NCI-H2081 treated with DMSO at 0.1 percent for 48 hours (cell line): ENCODE data around the gene ACTN4.

ENCODE experiments used
- DNase-seq: peaks from one replicate; lab custom pipeline; 2025; lab: John Stamatoyannopoulos, UW

ACTN4 gene

DNA sequence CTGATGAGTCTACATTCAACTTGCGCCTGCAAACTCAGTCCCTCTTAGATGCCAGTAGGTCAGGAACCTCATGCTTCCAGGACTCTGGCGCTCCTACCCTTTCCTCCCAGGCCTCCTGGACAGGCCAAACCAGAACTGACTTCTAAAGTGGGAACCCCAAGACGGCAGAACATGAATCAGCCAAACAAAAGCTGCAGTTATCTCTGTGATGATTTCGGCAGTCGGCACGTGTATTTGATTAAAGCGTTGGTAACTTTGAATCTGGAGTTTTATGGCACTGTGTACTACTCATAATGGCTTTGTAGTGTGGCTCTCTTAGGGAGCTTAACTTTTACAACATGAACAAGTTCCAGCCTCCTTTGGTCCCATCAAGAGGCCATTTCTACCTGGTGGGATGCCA, 13.7 kb downstream of the ACTN4 start:
- DNase-seq, result no peak

DNA sequence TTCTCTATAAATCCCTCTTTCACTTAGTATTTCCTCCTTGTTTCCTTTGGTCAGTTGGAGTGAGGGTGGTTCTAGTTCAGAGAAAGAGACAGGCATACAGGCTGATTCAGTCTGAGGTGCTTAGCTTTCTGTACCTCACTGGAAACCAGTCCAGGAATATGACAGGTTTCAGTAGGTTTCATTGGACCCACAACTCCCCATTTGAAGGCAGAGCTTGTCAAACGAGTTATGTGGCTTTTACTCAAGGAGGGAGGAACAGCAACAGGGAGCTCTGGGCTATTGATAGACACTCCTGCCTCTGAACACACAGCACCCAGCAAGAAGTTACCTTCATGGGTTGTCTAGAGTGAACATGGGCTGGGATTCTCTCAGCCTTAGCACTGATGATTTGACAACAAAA, 14.5 kb downstream of the ACTN4 start:
- DNase-seq, result no peak

DNA sequence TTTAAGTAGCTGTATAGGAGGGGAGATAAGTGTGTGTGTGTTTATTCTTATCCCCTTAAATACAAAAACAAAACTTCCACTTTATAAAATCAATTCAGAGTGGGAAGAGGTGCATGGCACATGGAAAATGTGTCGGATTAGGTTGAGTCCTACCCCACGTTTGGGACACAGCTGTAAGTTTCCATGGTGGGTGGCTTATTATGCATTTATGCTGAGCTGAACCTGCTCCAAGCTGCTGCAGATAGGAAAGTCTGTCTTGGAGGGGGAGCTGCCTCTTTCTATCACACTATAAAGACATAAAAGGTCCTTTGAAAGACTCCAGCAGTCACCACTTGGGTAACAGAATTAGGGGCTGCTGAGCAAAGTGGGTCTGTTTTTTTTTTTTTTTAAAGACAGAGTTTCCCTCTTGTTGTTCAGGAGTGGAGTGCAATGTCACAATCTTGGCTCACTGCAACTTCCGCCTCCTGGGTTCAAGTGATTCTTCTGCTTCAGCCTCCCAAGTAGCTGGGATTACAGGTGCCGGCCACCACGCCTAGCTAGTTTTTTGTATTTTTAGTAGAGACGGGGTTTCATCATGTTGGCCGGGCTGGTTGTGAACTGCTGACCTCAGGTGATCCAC, 15.2 kb downstream of the ACTN4 start:
- no peak for DNase-seq

DNA sequence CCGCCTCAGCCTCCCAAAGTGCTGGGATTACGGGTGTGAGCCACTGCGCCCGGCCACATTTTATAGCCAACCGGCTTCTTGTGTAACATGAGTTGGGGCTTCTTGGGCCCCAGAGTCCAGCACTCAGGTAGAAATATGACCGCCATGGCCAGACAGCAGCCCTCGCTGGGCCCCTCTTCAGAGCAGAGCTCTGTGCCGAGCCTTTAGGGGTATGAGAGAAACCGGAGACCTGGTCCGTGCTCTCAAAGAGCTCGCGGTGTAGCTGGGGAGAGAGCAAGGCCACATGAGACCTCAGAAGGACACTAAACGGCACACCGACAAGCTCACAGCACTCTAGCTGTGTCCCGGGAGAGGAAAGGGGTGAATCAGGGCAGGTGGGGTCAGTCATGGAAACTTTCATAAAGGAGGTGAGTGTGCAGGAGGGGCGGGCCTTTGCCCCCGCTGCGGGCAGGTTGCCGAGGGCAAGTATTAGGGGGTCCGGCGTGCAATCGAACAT, 15.8 kb downstream of the ACTN4 start:
- DNase-seq, result no peak

DNA sequence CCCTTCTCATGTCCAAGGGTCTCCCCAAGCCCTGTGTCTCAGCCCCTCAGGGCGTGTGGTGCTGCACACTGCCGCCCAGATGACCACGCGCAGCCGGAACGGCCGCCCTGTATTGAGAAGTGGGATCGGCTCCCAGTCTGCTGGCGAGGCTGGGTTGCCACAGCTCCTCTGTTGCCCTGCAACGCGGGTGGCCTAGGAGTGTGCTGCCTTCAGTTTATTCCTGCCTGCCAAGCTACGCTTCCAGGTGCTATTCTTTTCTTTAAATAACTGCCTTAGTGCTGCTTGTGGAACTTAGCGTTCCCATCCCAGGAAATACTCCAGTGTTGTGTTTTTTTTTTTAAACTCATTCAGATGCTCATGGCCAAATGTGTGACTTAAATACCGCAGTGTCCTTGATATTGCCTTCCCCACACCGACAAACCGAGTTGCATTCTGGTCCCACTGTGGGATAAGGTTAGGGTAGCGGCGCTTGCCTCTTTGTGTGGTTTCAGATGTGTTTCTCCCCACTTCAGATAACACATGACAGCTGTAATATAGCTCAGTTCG, 16.6 kb downstream of the ACTN4 start:
- no peak for DNase-seq

DNA sequence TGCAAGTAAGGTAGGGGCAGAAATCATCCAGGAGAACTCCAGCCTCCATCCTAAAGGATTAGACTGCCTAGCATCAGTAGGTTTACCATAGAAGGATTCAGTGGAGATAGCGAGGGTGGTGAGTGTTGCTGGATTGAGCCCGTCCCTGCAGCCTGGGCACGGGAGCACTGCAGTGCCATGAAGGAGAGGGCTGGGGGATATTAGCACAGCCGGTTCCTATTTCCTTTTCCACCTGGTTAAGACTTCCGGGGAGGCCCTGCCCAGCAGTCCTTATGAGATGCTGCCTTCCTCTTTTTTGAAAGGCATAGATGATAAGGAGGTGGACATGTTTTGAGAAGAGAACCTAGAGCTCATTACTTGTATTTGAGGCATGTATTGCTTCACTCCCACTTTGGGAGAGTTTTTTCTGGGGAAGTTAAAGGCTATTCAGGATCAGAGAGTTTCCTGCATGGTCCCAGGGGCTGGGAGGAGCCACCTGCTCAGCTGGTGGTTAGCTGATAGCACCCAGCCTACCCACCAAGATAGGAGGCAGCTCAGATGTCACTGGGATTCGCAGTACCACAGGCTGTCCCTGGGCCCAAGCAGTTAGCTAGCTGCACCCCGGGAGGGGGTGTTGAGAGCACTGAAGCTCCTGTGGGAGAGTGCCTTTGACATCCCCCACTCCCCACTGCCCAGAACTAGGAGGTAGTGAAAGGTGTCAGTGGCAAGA, 17.2 kb downstream of the ACTN4 start:
- DNase-seq, result no peak

DNA sequence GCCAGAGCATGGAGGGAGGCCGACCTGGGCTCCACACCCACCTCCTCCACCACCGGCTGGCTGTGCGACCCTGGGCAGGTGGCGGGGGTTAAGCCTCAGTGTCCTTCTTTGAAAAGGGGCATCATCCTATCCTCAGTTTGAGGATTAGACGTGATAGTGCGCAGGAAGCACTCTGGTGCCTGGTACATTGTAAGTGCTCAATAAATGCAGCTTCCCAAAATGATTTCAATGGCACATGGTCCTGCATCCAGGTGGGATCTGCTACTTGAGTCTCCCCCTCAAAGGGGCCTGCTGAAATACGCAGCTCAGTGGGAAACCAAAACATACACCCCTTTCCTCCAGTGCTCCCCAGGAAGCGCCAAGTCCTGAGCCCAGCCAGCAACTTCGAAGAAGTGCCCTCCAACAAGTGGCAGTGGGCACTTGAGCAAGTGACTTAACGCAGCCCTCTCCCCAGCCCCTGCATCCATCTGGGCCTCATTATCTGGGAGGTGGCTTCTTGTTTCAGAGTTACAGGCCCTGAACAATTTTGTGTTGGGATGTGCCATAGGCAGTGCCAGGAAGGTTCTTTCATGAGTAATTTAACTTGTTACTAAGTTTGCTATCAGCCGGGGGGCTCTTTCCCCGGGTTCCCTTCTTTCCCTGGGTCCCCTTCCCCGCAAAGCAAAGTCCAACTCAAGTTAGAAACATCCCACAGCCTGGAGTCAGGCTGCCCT, 17.9 kb downstream of the ACTN4 start:
- no peak for DNase-seq

DNA sequence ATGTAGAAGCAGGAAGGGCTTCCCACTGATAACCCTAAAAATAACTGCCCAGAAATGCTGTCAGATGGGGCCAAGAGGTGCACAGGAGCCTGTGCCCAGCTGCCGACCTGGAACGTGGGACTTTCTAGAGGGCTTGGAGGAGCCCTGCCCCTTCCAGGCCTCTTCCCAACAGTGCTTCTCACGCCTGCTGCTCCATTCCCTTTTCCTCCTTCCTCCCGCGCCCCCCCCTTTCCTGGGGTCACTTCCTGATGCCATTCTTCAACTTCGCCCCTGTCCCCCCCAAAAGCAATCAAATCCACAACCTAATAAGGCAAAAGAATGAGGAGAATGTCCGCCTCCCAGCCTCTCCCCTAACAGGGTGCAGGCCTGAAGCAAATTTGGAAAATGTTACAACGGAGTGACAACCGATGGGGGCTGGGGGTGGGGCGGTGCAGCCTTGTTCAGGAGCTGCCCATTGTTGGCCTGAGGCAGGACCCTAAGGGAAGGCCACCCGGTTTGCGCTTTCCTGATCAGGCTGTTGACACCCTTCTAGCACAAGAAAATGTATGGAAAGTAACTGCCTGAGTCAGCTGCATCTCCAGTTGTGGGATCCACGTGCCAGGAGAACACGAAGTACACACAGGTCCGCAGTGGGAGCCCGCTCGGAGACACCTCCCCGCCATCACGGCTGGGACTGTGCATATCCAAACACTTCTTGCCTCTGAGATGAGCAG, 18.7 kb downstream of the ACTN4 start:
- DNase-seq, result no peak

DNA sequence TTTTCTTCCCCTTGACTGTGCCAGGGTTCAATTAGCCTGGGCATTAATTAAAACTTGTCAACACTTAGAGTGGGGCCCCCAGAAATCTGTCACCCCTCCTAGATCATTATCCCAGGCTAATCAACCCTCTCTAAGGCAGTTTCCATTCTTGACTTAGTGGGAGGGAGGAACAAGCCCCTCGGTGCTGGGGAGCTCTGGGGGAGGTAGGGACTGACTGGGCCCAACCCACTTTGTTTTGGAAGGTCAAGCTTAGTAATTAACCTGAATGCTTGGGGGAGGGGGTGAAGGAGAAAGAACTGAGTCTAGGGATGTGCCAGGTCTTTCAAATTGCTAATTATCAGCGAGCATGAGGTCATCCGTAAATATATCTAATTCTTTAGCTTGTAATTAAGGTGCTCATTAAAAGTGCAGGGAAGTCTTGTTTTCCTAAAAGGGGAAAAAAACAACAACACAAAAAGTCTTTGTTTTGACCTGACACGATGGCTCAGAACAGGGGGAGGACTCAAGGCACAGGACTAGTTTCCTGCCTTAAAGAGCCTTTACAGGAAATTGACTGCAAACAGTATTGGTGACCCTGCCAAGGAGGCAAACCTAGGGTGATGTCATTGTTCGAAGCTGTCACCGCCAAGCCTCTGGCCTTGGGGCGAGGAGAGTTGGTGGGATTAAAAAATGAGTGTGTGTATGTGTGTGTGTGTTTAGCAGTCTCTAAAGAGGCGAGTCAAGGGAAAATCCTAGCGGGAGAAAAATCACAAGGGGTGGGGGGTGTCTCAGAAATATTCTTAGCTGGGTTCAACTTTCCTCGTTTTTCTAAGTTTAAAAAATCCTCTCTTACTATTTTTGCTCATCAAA, 19.4 kb downstream of the ACTN4 start:
- DNase-seq, result no peak

DNA sequence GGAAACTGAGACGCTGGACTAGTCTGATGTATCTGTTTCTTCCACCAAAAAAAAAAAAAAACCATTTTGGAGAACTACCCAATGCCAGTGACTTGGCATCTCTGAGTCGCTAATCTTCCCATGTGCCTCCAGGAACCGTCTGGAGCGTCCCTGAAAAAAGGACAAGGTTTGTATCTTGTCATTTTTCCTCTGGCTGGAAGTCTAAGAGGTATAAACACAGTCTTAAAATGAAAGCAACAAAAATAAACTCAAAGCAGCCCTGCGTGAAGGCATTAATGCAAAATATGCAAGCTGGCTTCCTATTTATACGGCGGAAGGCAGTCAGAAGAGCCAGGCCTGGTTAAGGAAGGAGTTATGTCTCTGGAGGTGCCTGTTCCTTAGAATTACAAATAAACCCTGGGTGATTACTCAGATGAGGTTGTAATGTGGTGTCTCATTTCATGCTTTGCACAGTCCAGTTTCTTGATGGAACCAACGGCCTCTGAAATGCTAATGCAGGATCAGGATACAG, 20.3 kb downstream of the ACTN4 start:
- DNase-seq, result no peak

DNA sequence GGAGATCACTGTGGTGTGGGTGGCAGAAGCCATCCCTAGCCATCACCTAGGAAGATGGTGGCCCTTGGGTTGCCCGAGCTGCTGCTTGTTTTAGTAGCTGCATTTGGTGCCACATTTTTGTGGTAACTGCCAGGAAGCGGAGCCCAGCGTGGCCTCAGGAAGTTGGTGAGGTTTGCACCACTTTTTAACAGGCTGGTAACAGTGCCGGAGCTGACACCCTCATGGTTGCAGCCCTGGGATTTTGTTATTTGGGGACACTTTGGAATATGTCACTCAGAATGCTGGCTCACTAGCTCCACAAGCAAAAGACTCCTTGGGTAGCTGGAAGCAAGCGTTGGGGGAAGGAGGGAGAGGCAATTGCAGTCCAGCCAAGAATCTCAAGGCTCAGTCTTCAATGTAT, 22.1 kb downstream of the ACTN4 start:
- DNase-seq, result no peak

DNA sequence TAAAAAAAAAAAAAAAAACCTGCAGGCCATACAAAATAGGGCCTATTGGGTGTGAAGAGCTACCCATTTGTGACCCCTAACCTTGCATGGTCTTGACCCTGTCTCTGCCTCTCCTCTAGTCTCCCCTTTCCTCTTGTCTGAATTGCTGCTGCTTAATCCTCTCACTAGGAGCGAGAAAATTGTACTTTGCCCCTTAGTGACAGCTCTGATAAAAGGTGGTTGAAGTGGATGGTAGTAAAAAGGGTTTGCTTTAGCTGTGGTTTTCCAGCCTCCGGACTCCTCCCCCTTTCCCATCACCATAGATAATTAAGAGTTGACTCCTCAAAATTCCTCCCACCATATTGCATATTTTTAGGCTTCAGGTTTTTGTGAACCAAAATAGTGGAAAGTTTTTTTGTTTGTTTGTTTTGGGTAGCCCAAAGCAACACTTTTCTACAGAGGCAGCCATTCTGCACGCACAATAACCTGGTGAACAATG, 23.5 kb downstream of the ACTN4 start:
- no peak for DNase-seq

DNA sequence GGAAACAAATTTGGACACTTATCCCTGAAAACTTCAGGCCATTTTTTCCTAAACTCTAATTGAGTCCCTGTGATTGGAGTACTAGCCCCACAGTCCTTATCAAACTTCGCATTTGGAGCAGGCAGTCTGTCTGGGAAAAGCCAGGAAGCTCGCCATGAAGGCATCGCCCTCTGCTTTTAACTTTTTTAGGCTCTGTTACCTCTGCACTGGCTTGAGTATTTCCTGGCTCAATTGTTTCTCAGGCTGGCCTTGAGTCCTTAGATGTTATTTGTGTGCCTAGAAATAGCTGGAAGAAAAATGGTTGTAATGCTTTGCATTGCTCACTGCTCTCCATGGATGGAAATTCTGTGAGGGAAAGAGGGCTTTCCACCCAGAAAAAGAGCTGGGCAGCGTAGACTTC, 24.2 kb downstream of the ACTN4 start:
- DNase-seq, result no peak

DNA sequence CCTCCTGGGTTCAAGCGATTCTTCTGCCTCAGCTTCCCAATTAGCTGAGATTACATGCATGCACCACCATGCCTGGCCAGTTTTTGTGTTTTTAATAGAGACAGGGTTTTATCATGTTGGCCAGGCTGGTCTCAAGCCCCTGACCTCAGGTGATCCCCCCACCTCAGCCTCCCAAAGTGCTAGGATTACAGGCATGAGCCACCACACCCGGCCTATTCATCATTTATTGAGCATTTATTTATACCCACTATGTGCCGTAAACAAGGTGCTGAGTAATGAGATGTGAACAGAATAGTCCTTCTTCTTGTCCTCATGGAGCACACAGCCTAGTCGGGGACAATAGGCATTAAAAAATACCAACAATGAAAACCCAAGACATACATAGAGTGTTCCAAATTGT, 25.6 kb downstream of the ACTN4 start:
- DNase-seq, result no peak

DNA sequence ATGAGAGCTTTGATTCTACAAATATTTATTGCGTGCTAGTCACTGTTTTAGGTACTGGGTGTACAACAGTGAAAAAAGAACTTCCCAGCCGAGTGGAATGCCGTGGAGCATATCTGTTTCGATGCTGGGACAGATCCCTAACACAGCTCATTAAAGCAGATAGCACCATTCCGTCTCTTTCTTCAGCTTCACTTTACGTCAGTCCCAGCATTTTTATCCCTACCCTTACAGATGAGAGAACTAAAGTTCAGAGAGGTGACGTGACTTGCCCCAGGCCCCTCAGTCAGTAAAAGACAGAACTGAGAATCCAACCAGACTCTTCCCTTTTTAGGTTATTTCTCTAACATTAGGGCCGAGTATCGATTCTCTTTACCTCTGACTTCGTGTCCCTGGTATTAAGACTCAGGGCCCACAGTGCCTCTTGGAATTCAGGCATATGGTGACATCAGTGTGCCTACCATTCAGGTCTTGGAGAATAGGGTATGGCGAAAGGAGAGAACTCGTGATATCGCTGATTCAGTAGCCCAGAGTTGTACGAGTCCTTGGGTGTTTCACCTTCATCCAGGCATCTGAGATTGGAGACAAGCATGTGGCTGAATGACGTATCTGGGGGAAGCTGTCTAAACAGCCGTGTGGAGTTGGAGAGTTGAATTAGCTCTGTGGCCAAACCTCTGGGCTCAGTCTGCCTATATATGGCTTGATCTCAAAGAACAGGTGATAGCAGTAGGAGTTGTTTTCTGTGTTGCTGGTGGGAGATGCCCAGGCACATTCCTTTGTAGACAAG, 27.1 kb downstream of the ACTN4 start:
- no peak for DNase-seq

DNA sequence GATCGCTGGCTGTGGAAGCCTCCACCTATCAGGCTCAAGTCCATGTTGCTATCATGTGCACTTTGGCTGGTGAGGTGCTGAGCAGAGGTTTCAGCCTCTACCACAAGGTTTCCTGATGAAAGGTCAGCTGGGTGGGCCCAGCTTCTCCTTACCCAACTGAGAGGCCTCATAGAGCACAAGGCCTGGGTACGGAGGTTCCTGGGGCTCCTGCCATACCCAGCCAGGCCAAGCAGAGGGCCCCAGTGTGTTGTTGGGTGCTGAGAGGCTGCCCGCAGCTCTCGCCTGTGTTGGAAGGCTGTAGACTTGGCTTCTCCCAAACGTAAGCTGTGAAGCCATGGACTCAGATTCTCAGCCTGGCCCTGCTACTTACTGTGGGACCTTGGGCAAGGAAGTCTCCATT, 28.2 kb downstream of the ACTN4 start:
- DNase-seq, result no peak

DNA sequence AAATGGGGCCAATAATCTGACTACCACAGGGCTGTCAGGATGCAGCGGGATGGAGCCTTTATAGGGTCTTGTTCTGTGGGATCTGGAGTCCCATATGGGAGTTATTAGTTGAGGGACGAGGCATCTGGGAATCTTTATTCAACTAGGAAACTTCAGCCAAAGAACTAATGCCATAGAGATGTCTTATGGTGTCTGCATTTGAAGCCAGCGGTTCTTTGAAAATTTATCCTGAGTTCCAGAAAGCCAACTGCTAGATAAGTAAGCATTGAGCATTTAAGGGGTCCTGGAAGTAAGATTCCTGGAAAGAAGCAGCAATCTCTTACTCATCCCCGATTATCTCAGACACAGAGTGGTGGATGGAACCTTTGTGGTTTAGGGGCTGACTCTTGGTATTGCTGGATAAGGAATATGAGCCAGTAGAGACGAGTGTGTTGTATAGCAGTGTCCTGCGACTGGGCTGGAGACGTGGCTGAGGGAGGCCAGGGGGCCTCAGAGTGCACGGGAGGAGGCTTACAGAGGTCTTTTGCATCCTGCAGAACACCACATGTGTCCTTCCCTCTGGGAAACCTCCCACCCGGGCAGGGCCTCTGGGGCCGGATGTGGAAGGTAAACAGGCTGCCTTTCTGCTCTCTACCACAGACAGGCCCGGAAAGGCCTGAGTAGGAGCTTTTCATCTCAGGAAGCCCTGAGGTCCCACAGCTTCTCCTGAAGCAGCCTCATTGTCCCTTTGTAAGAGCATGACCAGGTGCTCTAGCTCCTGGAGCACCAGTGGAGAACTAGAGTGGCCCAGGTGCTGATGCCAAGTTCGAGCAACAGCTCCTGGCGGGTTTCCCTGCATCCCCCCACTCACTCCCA, 28.8 kb downstream of the ACTN4 start:
- DNase-seq, result no peak

DNA sequence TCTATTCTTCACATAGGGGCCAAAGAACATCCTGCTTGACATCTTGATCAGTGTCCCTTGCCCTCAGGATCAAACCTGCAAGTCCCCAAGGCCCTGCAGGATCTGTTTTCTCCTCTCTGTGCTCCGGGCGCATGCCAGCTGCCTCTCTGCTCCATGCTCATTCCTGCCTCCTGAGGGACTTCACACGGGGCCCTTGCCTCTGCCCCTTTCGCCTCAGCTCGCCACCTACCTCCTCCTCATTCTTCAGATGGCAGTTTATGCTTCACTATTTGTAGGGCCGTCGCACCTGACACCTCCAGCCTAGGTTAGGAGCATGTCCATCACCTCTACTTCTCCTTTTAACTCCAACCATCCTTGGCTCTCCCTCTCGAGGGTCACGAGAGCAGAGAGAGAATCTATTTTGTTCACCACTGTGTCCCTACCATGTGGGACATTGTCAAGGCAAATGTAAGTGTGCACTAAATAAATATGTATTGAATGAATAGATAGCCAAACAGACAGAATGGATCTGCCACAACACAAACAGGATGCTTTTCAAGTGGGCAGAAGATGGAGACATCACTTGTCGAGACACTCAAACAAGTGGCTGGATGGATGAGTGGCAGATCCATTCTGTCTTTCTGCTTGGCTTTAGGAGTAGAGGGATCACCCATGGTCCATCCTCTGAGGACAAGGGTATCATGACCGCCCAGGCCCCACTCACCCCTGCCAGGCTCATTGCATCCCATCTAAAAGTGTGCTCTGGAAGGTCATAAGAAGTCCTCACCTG, 29.6 kb downstream of the ACTN4 start:
- no peak for DNase-seq
